ENCODE data around the gene IQCH. TPM values are rescaled to one million over a fixed set of nuclear protein-coding genes. Genes with fewer than 3 reads are reported as not detected.

Gene IQCH
- total and polyA plus RNA-seq, 9 of the 15 experiments (the other 6 are each of a cell fraction or from before 2014, with no cell fraction given) = 1.8 to 3.9 (median 2.7) TPM

- TF ChIP-seq CUX1 (CRISPR knock-in tag; IDR thresholded peaks at IDR 0.05) (no peak), XRCC5 (IDR thresholded peaks at IDR 0.05; ENCODE audit: low read depth, low read length) (no peak), ZNF311 (CRISPR knock-in tag; IDR thresholded peaks at IDR 0.05) (no peak), RFX1 (IDR thresholded peaks at IDR 0.05) (peak; percentile 39), ZNF766 (CRISPR knock-in tag; conservative IDR thresholded peaks at IDR 0.05) (no peak), CEBPZ (IDR thresholded peaks at IDR 0.05; ENCODE audit: borderline replicate concordance, low read depth, low read length) (no peak), FOXP1 (CRISPR knock-in tag; IDR thresholded peaks at IDR 0.05) (no peak), ZKSCAN1 (IDR thresholded peaks at IDR 0.05; ENCODE audit: low read depth, low read length) (no peak)
These were observed 104.2 kb downstream of the IQCH start (continued) for GRCh38 chr15:67358812-67359211.

All from K562 (cell line).